ENCODE measurements around the gene PLA2G4D. TPM values are rescaled to one million over a fixed set of nuclear protein-coding genes. Genes with fewer than 3 reads are reported as not detected.
"Not testable (repeated sequence)": the region's sequence is repeated elsewhere in the genome, so short reads cannot be mapped to it uniquely, and the experiment has no call there.

PLA2G4D gene
- total RNA-seq, 1 donor from 2014 or later = not detected

GRCh38 chr15:42100021-42100800 lies 5.8 kb upstream of the PLA2G4D start:
- H3K27ac Mint-ChIP-seq (ENCODE audit: unreplicated experiment) = no peak overlapping the region
- H3K4me1 Mint-ChIP-seq (ENCODE audit: low read depth) = peaks cover 23% of the 10 kb centered on the region
- no peaks in the 10 kb centered on the region for H3K9me3 Mint-ChIP-seq (ENCODE audit: low read depth)
- no peak overlapping the region for H3K4me3 Mint-ChIP-seq (ENCODE audit: unreplicated experiment)
- H3K36me3 Mint-ChIP-seq (ENCODE audit: low read depth) = no peaks in the 10 kb centered on the region
- TF ChIP-seq, protein P1, sequence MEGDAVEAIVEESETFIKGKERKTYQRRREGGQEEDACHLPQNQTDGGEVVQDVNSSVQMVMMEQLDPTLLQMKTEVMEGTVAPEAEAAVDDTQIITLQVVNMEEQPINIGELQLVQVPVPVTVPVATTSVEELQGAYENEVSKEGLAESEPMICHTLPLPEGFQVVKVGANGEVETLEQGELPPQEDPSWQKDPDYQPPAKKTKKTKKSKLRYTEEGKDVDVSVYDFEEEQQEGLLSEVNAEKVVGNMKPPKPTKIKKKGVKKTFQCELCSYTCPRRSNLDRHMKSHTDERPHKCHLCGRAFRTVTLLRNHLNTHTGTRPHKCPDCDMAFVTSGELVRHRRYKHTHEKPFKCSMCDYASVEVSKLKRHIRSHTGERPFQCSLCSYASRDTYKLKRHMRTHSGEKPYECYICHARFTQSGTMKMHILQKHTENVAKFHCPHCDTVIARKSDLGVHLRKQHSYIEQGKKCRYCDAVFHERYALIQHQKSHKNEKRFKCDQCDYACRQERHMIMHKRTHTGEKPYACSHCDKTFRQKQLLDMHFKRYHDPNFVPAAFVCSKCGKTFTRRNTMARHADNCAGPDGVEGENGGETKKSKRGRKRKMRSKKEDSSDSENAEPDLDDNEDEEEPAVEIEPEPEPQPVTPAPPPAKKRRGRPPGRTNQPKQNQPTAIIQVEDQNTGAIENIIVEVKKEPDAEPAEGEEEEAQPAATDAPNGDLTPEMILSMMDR (IDR thresholded peaks at IDR 0.05) = no peak
- peaks cover 5% of the 10 kb centered on the region for H3K27me3 Mint-ChIP-seq (ENCODE audit: low read depth)
- DNase-seq (ENCODE audit: low spot score) = no peak

DNA sequence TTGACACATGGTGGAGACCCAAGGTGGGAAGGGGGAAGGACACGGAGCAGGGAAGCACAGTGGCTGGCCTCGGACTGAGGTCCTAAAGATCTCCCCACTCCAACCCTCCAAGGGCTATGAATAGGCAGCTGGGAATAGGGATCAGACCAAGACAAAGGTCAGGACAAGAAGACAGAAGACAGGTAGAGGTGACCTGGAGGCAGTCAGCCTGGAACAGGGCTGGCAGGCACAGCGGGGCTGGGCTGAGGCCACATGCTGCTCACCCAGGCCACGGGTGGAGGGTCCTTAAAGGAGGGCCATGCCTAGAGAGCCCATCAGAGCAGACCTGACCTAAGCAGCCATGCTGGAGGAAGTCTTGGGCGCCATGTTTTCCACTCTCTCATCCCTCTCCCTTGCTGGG lies 2.7 kb upstream of the PLA2G4D start:
- TF ChIP-seq, protein P1 (IDR thresholded peaks at IDR 0.05) = no peak
- no peaks in the 10 kb centered on the region for H3K9me3 Mint-ChIP-seq (ENCODE audit: low read depth)
- H3K27me3 Mint-ChIP-seq (ENCODE audit: low read depth) = peaks cover 5% of the 10 kb centered on the region
- no peak overlapping the region for H3K4me3 Mint-ChIP-seq (ENCODE audit: unreplicated experiment)
- peaks cover 14% of the 10 kb centered on the region for H3K4me1 Mint-ChIP-seq (ENCODE audit: low read depth)
- DNase-seq (ENCODE audit: low spot score) = no peak
- H3K27ac Mint-ChIP-seq (ENCODE audit: unreplicated experiment) = no peak overlapping the region
- no peaks in the 10 kb centered on the region for H3K36me3 Mint-ChIP-seq (ENCODE audit: low read depth)

DNA sequence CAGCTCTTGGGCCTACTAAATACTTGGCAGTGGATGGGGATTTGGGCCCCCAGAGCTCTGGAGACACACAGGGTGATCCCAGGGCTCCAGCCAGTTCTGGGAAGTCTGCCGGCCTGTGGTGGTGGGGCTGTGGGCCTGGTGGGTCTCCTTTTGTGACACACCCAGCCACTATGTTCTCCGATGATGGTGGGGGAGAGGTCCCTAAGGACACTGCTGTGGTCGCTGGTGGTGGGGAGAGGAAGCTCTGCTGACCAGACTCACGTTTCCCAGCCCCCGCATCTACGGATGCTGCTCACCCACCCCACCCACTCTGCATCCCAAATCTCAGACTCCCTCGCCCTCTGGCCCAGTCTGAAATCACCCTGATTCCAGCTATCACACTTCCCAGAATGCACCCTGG lies 396 bp downstream of the PLA2G4D start:
- Mint-ChIP-seq H3K4me3 (ENCODE audit: unreplicated experiment) (no peak overlapping the region), H3K36me3 (ENCODE audit: low read depth) (no peaks in the 10 kb centered on the region), H3K9me3 (ENCODE audit: low read depth) (no peaks in the 10 kb centered on the region), H3K4me1 (ENCODE audit: low read depth) (no peaks in the 10 kb centered on the region), H3K27me3 (ENCODE audit: low read depth) (peaks cover 9% of the 10 kb centered on the region), H3K27ac (ENCODE audit: unreplicated experiment) (no peak overlapping the region)
- TF ChIP-seq, protein P1 (IDR thresholded peaks at IDR 0.05) = no peak
- DNase-seq (ENCODE audit: low spot score) = no peak

GRCh38 chr15:42092398-42093318 lies 1.7 kb downstream of the PLA2G4D start:
- no peak overlapping the region for H3K27ac Mint-ChIP-seq (ENCODE audit: unreplicated experiment)
- TF ChIP-seq, protein P1 (IDR thresholded peaks at IDR 0.05) = no peak
- H3K9me3 Mint-ChIP-seq (ENCODE audit: low read depth) = no peaks in the 10 kb centered on the region
- no peak overlapping the region for H3K4me3 Mint-ChIP-seq (ENCODE audit: unreplicated experiment)
- no peak for DNase-seq (ENCODE audit: low spot score)
- H3K27me3 Mint-ChIP-seq (ENCODE audit: low read depth) = peaks cover 11% of the 10 kb centered on the region
- no peaks in the 10 kb centered on the region for H3K4me1 Mint-ChIP-seq (ENCODE audit: low read depth)
- H3K36me3 Mint-ChIP-seq (ENCODE audit: low read depth) = no peaks in the 10 kb centered on the region

GRCh38 chr15:42091753-42092397 lies 2.5 kb downstream of the PLA2G4D start:
- H3K36me3 Mint-ChIP-seq (ENCODE audit: low read depth); H3K4me1 Mint-ChIP-seq (ENCODE audit: low read depth); H3K4me3 Mint-ChIP-seq (ENCODE audit: unreplicated experiment); H3K9me3 Mint-ChIP-seq (ENCODE audit: low read depth); H3K27me3 Mint-ChIP-seq (ENCODE audit: low read depth); DNase-seq (ENCODE audit: low spot score); H3K27ac Mint-ChIP-seq (ENCODE audit: unreplicated experiment): not testable (repeated sequence)

Data from chondrocyte (in vitro differentiated cells).